Measurements from ENCODE around the gene ITIH1.
"Not testable (repeated sequence)": the region's sequence is repeated elsewhere in the genome, so short reads cannot be mapped to it uniquely, and the experiment has no call there.

ITIH1 gene

GRCh38 chr3:52774066-52774713 is 3.2 kb upstream of the ITIH1 start:
- H3K4me3 ChIP-seq (ENCODE audit: severe bottlenecking) = no peak overlapping the region
- no peak for TF ChIP-seq CTCF (IDR thresholded peaks at IDR 0.05; ENCODE audit: poor library complexity, severe bottlenecking)
- no peaks in the 10 kb centered on the region for H3K36me3 ChIP-seq (ENCODE audit: low read depth)
- no peak overlapping the region for H3K27ac ChIP-seq (ENCODE audit: poor library complexity, severe bottlenecking)
- no peaks in the 10 kb centered on the region for H3K9me3 ChIP-seq (ENCODE audit: severe bottlenecking)
- H3K27me3 ChIP-seq (ENCODE audit: insufficient read depth, poor library complexity, severe bottlenecking) = no peaks in the 10 kb centered on the region
- ATAC-seq (ENCODE audit: low read depth) = no peak
- H3K4me1 ChIP-seq (ENCODE audit: insufficient read depth, poor library complexity, severe bottlenecking) = peaks cover 5% of the 10 kb centered on the region
- no peak for DNase-seq (ENCODE audit: low spot score)

GRCh38 chr3:52774901-52775864 is 2.2 kb upstream of the ITIH1 start:
- Histone ChIP-seq H3K4me1 (ENCODE audit: insufficient read depth, poor library complexity, severe bottlenecking) (no peaks in the 10 kb centered on the region), H3K9me3 (ENCODE audit: severe bottlenecking) (no peaks in the 10 kb centered on the region), H3K27me3 (ENCODE audit: insufficient read depth, poor library complexity, severe bottlenecking) (no peaks in the 10 kb centered on the region), H3K27ac (ENCODE audit: poor library complexity, severe bottlenecking) (no peak overlapping the region), H3K36me3 (ENCODE audit: low read depth) (no peaks in the 10 kb centered on the region), H3K4me3 (ENCODE audit: severe bottlenecking) (no peak overlapping the region)
- no peak for DNase-seq (ENCODE audit: low spot score)
- ATAC-seq (ENCODE audit: low read depth) = no peak
- TF ChIP-seq CTCF (IDR thresholded peaks at IDR 0.05; ENCODE audit: poor library complexity, severe bottlenecking) = no peak

GRCh38 chr3:52775877-52776276 is 1.5 kb upstream of the ITIH1 start:
- H3K4me1 ChIP-seq (ENCODE audit: insufficient read depth, poor library complexity, severe bottlenecking) = no peaks in the 10 kb centered on the region
- H3K4me3 ChIP-seq (ENCODE audit: severe bottlenecking) = no peak overlapping the region
- no peak overlapping the region for H3K27ac ChIP-seq (ENCODE audit: poor library complexity, severe bottlenecking)
- ATAC-seq (ENCODE audit: low read depth) (no peak), DNase-seq (ENCODE audit: low spot score) (no peak)
- H3K9me3 ChIP-seq (ENCODE audit: severe bottlenecking) = no peaks in the 10 kb centered on the region
- no peaks in the 10 kb centered on the region for H3K27me3 ChIP-seq (ENCODE audit: insufficient read depth, poor library complexity, severe bottlenecking)
- TF ChIP-seq CTCF (IDR thresholded peaks at IDR 0.05; ENCODE audit: poor library complexity, severe bottlenecking) = no peak
- H3K36me3 ChIP-seq (ENCODE audit: low read depth) = no peaks in the 10 kb centered on the region

- not testable (repeated sequence) for DNase-seq (ENCODE audit: low spot score); H3K4me3 ChIP-seq (ENCODE audit: severe bottlenecking); H3K27ac ChIP-seq (ENCODE audit: poor library complexity, severe bottlenecking); H3K36me3 ChIP-seq (ENCODE audit: low read depth); H3K27me3 ChIP-seq (ENCODE audit: insufficient read depth, poor library complexity, severe bottlenecking); ATAC-seq (ENCODE audit: low read depth); H3K4me1 ChIP-seq (ENCODE audit: insufficient read depth, poor library complexity, severe bottlenecking); H3K9me3 ChIP-seq (ENCODE audit: severe bottlenecking)
Observed at GRCh38 chr3:52776486-52776885, 913 bp upstream of the ITIH1 start.

- DNase-seq (ENCODE audit: low spot score) = no peak
- TF ChIP-seq CTCF (IDR thresholded peaks at IDR 0.05; ENCODE audit: poor library complexity, severe bottlenecking) = no peak
- Histone ChIP-seq H3K4me3 (ENCODE audit: severe bottlenecking) (no peak overlapping the region), H3K27ac (ENCODE audit: poor library complexity, severe bottlenecking) (no peak overlapping the region), H3K4me1 (ENCODE audit: insufficient read depth, poor library complexity, severe bottlenecking) (no peaks in the 10 kb centered on the region), H3K36me3 (ENCODE audit: low read depth) (no peaks in the 10 kb centered on the region), H3K9me3 (ENCODE audit: severe bottlenecking) (no peaks in the 10 kb centered on the region), H3K27me3 (ENCODE audit: insufficient read depth, poor library complexity, severe bottlenecking) (no peaks in the 10 kb centered on the region)
- ATAC-seq (ENCODE audit: low read depth) = no peak
Observed at GRCh38 chr3:52777959-52778805, 783 bp downstream of the ITIH1 start.
